Activated CD8-positive, alpha-beta T cell treated with anti-CD3 and anti-CD28 coated beads for 36 hours (primary cell): ENCODE data around the gene CTNNB1. TPM values are rescaled to one million over a fixed set of nuclear protein-coding genes. Genes with fewer than 3 reads are reported as not detected.

Experiments
- ATAC-seq: fragments of 200-7000 bp; cut with Tn5 transposase; one replicate; pipeline ENCODE4 v1.10.0; 2021; ENCODE audit warnings: mild to moderate bottlenecking, moderate library complexity
- CTCF ChIA-PET: fragments of 350-600 bp; sonication (Branson Sonifier 250); formaldehyde crosslinking; loops from one replicate; lab custom pipeline; 2021; ENCODE audit warnings: antibody characterized with exemption; lab: Charles Lee
- POLR2A ChIA-PET: fragments of 350-600 bp; sonication (Branson Sonifier 250); formaldehyde crosslinking; loops from one replicate; lab custom pipeline; 2021; ENCODE audit warnings: antibody characterized with exemption; lab: Charles Lee
- DNase-seq: peaks from one replicate; pipeline ENCODE4 v3.0.0-alpha.2; 2020
- H3K27ac Mint-ChIP-seq: one replicate; pipeline ENCODE4 v1.8.0; 2021; ENCODE audit warnings: mild to moderate bottlenecking, mixed read lengths
- H3K27me3 Mint-ChIP-seq: one replicate; pipeline ENCODE4 v1.8.0; 2021; ENCODE audit warnings: mixed read lengths
- H3K36me3 Mint-ChIP-seq: one replicate; pipeline ENCODE4 v1.8.0; 2021; ENCODE audit warnings: low read depth, mixed read lengths
- H3K4me1 Mint-ChIP-seq: one replicate; pipeline ENCODE4 v1.8.0; 2021; ENCODE audit warnings: low read depth, mixed read lengths
- H3K4me3 Mint-ChIP-seq: one replicate; pipeline ENCODE4 v1.8.0; 2021; ENCODE audit warnings: mild to moderate bottlenecking, moderate library complexity, mixed read lengths
- H3K9me3 Mint-ChIP-seq: one replicate; pipeline ENCODE4 v1.8.0; 2021; ENCODE audit warnings: mixed read lengths
- intact Hi-C: fragments of 100-400 bp; cut with micrococcal nuclease; formaldehyde crosslinking; loops from one replicate; pipeline ENCODE4 v1.10.0; 2022
- total RNA-seq, 2 experiments: library from RNA; stranded (reverse); gene quantifications; one replicate each; pipeline ENCODE4 v1.2.3, GENCODE V29; 2021
- TF ChIP-seq, protein P1 (sequence below): fragments of 200-600 bp; IDR thresholded peaks from one replicate; pipeline ENCODE4 v1.8.0; 2022; ENCODE audit warnings: antibody characterized with exemption, mild to moderate bottlenecking

Gene CTNNB1
- total RNA-seq, 2 experiments from 2014 or later: 99.9 to 104 TPM

DNA sequence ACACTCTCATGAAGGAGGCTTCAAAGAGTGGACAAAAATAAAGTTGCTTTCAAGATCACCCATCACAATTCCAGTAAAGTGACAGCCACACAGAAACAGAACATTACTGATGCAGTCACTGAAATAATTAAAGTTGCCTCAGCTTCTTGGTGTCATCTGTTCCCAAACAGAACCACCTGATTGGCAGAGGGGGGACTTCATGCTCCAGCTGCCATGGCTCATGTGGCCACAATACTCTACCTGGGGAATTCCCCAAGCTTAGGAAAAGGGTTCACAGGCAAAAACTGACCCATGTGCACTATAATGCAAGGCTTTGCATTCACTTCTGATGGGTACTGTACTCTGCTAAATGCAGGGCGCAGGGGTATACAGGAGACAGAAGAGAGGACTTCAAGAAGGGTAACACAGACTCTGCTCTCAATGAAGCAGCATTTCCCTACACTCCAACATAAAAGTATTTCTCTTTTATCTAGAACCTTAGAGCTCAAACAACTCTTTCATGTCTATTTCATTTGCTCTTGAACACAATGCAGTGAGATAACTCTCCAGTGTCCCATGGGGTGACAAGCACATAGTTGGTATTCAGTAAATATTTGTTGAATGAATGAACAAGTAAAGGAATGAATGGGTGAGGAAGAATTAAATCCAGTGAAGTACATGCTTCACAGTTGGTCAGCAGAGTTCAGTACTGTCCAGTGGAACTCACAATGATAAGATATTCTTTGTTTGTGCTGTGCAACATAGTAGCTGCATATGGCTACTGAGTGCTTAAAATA lies 8.6 kb upstream of the CTNNB1 start:
- Mint-ChIP-seq H3K4me3 (no peak overlapping the region), H3K27me3 (peaks cover 20% of the 10 kb centered on the region), H3K27ac (no peak overlapping the region), H3K9me3 (no peaks in the 10 kb centered on the region), H3K36me3 (no peaks in the 10 kb centered on the region), H3K4me1 (peaks cover 23% of the 10 kb centered on the region)
- DNase-seq (peak; percentile 18), ATAC-seq (peak; percentile 32)
- intact Hi-C loops: no loop called here
- POLR2A ChIA-PET: interaction anchor here (3.5 kb wide), 1 partner anchor 9 kb away, joined by 23 read pairs; the partner anchor contains the start of gene CTNNB1
- CTCF ChIA-PET: interaction anchor here (0.8 to 1.1 kb wide), 3 partner anchors 18 to 606 kb away, joined by 3 read pairs; no protein-coding TSS in a partner anchor
- TF ChIP-seq, protein P1, sequence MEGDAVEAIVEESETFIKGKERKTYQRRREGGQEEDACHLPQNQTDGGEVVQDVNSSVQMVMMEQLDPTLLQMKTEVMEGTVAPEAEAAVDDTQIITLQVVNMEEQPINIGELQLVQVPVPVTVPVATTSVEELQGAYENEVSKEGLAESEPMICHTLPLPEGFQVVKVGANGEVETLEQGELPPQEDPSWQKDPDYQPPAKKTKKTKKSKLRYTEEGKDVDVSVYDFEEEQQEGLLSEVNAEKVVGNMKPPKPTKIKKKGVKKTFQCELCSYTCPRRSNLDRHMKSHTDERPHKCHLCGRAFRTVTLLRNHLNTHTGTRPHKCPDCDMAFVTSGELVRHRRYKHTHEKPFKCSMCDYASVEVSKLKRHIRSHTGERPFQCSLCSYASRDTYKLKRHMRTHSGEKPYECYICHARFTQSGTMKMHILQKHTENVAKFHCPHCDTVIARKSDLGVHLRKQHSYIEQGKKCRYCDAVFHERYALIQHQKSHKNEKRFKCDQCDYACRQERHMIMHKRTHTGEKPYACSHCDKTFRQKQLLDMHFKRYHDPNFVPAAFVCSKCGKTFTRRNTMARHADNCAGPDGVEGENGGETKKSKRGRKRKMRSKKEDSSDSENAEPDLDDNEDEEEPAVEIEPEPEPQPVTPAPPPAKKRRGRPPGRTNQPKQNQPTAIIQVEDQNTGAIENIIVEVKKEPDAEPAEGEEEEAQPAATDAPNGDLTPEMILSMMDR: no peak

DNA sequence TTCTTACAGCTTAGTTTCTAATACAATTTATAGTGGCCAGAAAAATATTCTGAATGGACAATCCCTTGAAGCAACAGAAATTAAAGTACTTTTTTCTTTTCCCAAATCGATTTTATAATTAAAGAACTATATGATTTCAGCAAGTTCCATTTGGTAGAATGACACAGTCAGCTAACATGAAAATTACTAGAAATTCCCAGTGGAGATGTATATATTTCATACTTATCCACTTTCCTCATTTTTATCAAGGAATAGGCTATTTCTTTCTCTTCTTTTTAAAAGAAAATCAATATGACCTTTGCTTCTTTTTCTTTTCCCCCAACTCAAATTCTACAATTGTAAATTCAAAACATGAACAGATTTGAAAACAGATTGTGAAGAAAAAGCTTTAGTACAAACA lies 6.4 kb upstream of the CTNNB1 start:
- ChIA-PET CTCF (no interaction called here), POLR2A (no interaction called here)
- no peak overlapping the region for H3K27ac Mint-ChIP-seq
- H3K27me3 Mint-ChIP-seq: peaks cover 22% of the 10 kb centered on the region
- TF ChIP-seq, protein P1: no peak
- H3K36me3 Mint-ChIP-seq: no peaks in the 10 kb centered on the region
- intact Hi-C loops: no loop called here
- no peak overlapping the region for H3K4me3 Mint-ChIP-seq
- H3K4me1 Mint-ChIP-seq: peaks cover 20% of the 10 kb centered on the region
- ATAC-seq (no peak), DNase-seq (no peak)
- H3K9me3 Mint-ChIP-seq: no peaks in the 10 kb centered on the region

DNA sequence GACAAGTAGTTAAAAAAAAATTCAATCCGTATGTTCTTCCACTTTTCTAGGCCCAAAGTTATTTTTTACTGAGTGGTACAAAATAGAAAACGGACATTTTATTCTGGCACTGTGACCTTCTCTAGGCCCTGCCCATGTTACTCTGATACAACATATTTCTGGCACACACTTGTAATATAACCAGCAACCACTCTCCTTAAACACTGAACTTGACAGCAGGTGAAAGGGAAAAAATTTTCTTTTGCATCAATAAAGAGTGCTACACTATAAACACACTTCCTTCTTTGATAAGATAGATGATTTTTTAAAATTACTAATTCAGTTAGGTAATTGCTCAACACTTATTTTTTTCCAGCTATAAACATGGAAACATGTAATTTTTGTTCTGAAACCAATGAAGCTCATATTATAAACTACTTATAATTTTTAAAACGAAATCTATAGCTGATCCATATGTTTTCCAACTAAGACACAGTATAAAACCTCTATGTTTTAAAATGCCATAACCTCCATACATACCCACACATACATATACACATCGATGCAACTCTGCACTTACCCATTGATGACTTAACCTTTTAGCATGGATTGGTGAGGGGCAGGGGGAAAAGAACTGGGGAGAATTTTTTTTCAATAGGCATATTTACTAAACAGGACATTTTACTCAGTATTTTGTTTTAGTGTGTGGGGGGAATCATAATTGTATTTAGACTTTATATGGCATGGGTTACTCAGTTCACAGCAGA lies 5.3 kb upstream of the CTNNB1 start:
- no peak overlapping the region for H3K27ac Mint-ChIP-seq
- no peak overlapping the region for H3K4me3 Mint-ChIP-seq
- no peaks in the 10 kb centered on the region for H3K36me3 Mint-ChIP-seq
- POLR2A ChIA-PET: no interaction called here
- H3K4me1 Mint-ChIP-seq: peaks cover 11% of the 10 kb centered on the region
- ATAC-seq: no peak
- no peak for DNase-seq
- CTCF ChIA-PET: no interaction called here
- intact Hi-C loops: no loop called here
- H3K9me3 Mint-ChIP-seq: no peaks in the 10 kb centered on the region
- TF ChIP-seq, protein P1: no peak
- H3K27me3 Mint-ChIP-seq: peaks cover 24% of the 10 kb centered on the region

DNA sequence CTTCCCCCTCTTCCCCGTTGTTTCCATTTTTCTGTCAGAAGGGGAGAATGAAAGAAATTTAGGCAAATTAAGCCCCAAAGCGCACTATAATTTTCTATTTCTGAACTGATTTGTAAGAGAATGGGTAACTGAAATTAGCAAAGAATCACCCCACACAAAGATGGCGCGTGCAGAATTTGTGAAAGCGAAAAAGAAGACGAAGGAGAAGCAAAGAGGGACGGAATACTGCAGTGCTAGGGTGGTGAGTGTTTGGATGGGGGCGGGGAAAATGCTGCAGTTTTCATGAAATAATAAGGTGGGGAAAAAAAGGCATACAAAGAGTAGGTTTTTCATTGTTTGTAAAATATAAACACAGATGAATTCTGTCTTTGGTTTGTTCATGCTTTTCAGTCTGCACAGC lies 4.6 kb upstream of the CTNNB1 start:
- Mint-ChIP-seq H3K9me3 (no peaks in the 10 kb centered on the region), H3K4me3 (no peak overlapping the region), H3K4me1 (peaks cover 8% of the 10 kb centered on the region), H3K36me3 (no peaks in the 10 kb centered on the region), H3K27me3 (peaks cover 23% of the 10 kb centered on the region), H3K27ac (no peak overlapping the region)
- DNase-seq (no peak), ATAC-seq (no peak)
- TF ChIP-seq, protein P1: no peak
- intact Hi-C loops: no loop called here
- POLR2A ChIA-PET: no interaction called here
- CTCF ChIA-PET: no interaction called here

DNA sequence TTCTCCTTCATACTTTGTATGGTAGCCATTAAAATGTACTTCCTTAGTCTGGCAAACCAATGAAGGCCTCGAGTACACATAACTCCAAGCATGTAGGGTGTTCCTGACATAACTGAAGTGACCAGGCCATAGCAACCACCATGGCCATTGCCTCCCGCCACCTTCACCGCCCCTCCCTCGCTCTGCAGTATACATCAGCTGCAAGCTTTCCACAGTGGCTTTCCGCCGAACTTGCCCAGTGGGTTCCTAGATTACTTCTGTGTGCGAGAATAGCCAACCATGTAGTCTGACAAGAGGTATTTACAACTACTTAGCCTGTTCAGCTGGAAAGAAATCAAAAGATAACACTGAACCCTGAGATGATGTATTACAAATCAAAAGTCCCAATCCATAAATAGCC lies 3.4 kb upstream of the CTNNB1 start:
- DNase-seq (no peak), ATAC-seq (no peak)
- Mint-ChIP-seq H3K4me3 (no peak overlapping the region), H3K27ac (no peak overlapping the region), H3K9me3 (no peaks in the 10 kb centered on the region), H3K4me1 (peaks cover 2% of the 10 kb centered on the region), H3K27me3 (peaks cover 20% of the 10 kb centered on the region), H3K36me3 (peaks cover 6% of the 10 kb centered on the region)
- TF ChIP-seq, protein P1: no peak
- intact Hi-C loops: no loop called here
- ChIA-PET CTCF (no interaction called here), POLR2A (interaction anchor here (0.7 kb wide), 1 partner anchor 28 kb away, joined by 3 read pairs; no protein-coding TSS in a partner anchor)
